ENCODE data around the gene DYSF.

DYSF gene

DNA sequence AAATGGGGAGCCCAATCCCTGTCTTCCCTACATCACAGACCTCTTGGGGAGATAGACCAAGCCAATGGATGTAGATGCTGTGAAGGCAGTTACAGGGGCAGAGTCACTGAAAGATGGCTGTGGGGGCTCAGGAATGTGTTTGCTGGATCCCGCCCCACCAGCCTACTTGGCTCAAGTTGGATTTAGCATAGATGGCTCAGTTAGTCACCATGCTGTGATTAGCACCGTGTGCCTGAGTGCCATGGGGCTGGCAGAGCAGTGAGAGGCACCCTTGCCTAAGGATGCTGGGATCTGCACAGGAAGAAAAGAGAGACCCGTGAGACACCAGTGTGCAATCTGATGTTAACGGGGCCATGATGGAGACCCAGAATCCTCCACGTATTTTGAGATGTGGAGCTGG lies 228.3 kb downstream of the DYSF start:
- H3K4me3 ChIP-seq (ENCODE audit: low read depth, low read length), result no peak overlapping the region
- ChIA-PET POLR2A (no interaction called here), CTCF (no interaction called here)
- TF ChIP-seq, protein P1, sequence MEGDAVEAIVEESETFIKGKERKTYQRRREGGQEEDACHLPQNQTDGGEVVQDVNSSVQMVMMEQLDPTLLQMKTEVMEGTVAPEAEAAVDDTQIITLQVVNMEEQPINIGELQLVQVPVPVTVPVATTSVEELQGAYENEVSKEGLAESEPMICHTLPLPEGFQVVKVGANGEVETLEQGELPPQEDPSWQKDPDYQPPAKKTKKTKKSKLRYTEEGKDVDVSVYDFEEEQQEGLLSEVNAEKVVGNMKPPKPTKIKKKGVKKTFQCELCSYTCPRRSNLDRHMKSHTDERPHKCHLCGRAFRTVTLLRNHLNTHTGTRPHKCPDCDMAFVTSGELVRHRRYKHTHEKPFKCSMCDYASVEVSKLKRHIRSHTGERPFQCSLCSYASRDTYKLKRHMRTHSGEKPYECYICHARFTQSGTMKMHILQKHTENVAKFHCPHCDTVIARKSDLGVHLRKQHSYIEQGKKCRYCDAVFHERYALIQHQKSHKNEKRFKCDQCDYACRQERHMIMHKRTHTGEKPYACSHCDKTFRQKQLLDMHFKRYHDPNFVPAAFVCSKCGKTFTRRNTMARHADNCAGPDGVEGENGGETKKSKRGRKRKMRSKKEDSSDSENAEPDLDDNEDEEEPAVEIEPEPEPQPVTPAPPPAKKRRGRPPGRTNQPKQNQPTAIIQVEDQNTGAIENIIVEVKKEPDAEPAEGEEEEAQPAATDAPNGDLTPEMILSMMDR (IDR thresholded peaks at IDR 0.05; ENCODE audit: insufficient read depth, low read length, missing control alignments), result no peak
- DNase-seq (ENCODE audit: low read depth, low spot score), result no peak

DNA sequence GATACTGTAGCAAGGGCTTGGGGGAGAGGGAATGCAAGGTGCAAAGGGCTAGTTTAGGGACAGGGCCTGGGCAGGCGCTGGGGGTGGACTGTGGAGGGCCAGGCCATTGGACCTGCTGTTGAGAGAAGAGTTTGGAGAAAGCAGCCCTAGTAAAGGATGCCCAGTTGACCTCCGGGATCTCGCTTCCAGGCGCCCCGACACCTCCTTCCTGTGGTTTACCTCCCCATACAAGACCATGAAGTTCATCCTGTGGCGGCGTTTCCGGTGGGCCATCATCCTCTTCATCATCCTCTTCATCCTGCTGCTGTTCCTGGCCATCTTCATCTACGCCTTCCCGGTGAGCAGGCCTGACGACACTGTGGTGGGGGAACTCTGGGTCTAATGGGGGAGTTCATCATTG lies 229.0 kb downstream of the DYSF start:
- TF ChIP-seq, protein P1 (IDR thresholded peaks at IDR 0.05; ENCODE audit: insufficient read depth, low read length, missing control alignments), result no peak
- ChIA-PET CTCF (no interaction called here), POLR2A (no interaction called here)
- DNase-seq (ENCODE audit: low read depth, low spot score), result no peak
- no peak overlapping the region for H3K4me3 ChIP-seq (ENCODE audit: low read depth, low read length)

DNA sequence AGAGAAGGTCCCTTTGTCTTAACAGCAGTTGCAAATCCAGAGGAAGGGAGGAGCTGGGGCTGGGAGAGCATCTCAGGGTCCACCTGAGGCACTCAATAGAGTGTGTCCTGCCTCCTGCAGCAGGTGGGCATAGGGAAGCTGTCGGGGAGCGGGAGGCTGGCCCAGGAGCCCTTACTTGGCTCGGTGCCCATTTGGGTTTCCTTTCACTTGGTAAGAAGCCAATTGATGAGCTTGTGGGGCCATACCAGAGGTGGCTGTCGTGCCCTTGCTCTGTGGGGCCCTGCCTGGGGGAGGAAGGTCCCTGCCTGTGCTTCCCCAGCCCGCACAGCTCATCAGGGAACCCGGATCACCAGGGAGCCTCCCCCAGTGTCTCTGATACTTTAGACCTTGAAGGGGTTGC lies 229.7 kb downstream of the DYSF start:
- DNase-seq (ENCODE audit: low read depth, low spot score), result no peak
- H3K4me3 ChIP-seq (ENCODE audit: low read depth, low read length), result no peak overlapping the region
- CTCF ChIA-PET, result interaction anchor here (0.8 to 1.6 kb wide), 2 partner anchors 467 to 897 kb away, joined by 3 read pairs; no protein-coding TSS in a partner anchor
- POLR2A ChIA-PET, result no interaction called here
- TF ChIP-seq, protein P1 (IDR thresholded peaks at IDR 0.05; ENCODE audit: insufficient read depth, low read length, missing control alignments), result no peak

DNA sequence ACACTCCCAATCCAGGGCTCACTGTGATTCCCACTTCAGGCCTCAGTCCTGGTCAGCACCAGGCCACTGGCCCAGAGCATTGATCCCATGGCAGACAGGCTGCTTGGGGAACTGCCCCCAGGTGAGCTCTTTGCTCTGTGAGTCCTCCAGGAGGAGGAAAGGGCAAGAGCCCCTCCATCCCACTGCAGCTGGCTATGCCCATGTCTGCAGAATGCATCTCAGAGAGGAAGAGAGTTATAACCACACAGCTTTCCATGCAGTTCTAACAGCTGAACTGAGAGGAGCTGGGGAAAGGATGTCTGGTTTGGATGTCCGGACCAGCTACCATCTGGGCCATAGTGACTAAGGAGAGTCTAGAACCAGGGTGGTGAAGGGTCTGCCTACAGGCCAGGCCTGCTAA lies 230.3 kb downstream of the DYSF start:
- ChIA-PET POLR2A (no interaction called here), CTCF (interaction anchor here (1.6 kb wide), 1 partner anchor 896 kb away, joined by 3 read pairs; no protein-coding TSS in a partner anchor)
- H3K4me3 ChIP-seq (ENCODE audit: low read depth, low read length), result no peak overlapping the region
- TF ChIP-seq, protein P1 (IDR thresholded peaks at IDR 0.05; ENCODE audit: insufficient read depth, low read length, missing control alignments), result no peak
- DNase-seq (ENCODE audit: low read depth, low spot score), result no peak

DNA sequence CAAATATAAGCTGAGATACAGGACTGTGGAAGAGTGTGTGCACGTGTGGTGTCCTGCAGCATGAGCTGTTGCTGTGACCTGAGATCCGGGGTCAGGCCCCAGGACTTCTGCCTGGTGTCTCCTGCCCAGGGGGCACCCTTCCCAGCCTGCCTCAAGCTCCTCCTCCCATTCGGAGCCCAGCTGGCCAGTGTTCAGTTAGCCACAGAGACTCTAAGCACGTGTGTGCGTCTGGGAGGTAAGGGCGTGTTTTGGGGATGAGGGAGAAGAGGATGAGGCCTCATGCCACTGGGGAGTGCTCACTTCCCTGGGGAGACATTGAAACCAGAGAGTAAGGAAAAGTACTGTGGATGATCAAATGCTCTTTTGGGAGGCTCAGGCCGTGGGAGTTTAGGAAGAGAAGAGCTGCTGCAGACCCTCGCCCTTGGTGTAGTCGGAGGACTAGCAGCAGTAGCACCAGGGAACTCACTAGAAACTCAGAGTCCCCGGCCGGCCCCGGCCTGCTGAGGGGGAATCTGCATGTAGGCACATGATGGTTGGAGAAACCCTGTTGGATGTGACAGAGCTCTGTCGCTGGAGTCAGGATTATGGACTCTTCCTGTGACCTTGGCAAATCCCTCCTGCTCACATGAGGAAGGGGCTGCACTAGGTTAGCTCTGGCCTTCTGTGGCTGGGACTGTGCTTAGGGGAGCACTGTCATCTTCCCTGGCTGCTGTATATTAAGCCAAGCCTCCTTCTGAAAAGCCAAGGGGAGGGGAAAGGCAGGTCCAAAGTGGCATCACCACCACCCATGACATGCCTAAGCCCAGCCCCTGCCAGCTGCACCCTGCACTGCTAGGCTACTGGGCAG lies 231.1 kb downstream of the DYSF start:
- DNase-seq (ENCODE audit: low read depth, low spot score), result no peak
- H3K4me3 ChIP-seq (ENCODE audit: low read depth, low read length), result no peak overlapping the region
- TF ChIP-seq, protein P1 (IDR thresholded peaks at IDR 0.05; ENCODE audit: insufficient read depth, low read length, missing control alignments), result no peak
- CTCF ChIA-PET, result interaction anchor here (1.6 kb wide), 1 partner anchor 896 kb away, joined by 3 read pairs; no protein-coding TSS in a partner anchor
- POLR2A ChIA-PET, result no interaction called here

DNA sequence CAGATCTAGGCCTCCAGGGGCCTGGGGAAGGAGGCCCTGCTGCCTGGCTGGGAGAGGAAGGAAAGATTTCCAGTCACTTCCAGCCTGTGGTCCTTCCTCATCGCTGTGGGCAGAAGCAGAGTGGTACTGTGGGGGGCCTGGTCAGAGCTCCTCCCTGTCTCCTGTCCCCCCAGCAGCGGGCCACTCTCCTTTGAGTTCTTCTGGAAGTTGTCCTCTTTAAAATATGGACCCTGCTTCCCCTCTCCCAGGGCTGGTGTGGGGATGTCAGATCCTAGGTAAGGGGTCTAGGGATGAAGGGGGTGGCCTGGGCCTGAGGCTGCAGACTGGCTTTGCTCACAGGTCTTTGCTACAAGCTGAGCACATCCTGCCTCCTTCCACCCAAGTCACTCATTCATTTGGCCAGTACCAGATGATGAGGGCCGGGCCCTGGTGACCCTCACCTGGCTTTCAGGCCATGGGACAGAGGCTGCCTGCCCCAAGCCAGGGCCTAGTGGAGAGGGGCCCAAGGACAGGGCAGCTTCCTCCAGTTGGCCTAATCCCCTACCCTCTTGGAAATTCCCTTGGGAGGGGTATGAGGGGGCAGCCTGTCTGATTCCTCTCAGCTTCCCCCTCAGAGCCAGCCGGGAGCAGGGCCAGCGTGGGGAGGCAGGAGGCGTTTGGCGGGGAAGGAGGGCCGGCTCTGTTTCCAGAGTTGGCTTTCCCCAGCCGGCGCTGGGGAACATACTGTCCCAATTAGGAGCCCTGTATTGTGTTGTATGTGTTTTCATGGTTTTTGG lies 231.9 kb downstream of the DYSF start:
- no peak for DNase-seq (ENCODE audit: low read depth, low spot score)
- no peak overlapping the region for H3K4me3 ChIP-seq (ENCODE audit: low read depth, low read length)
- TF ChIP-seq, protein P1 (IDR thresholded peaks at IDR 0.05; ENCODE audit: insufficient read depth, low read length, missing control alignments), result no peak
- POLR2A ChIA-PET, result no interaction called here
- CTCF ChIA-PET, result no interaction called here

Data from AG04449 (cell line).